Measurements from ENCODE around the gene OTOP1. TPM values are rescaled to one million over a fixed set of nuclear protein-coding genes. Genes with fewer than 3 reads are reported as not detected.
"Not testable (repeated sequence)": the region's sequence is repeated elsewhere in the genome, so short reads cannot be mapped to it uniquely, and the experiment has no call there.

Gene OTOP1
- total RNA-seq, 1 donor from 2014 or later = not detected

GRCh38 chr4:4227510-4228355 is 1.0 kb upstream of the OTOP1 start:
- Histone ChIP-seq H3K27me3 (peaks cover 40% of the 10 kb centered on the region), H3K4me3 (no peak overlapping the region), H3K27ac (no peak overlapping the region), H3K4me1 (no peaks in the 10 kb centered on the region), H3K36me3 (no peaks in the 10 kb centered on the region), H3K9me3 (no peaks in the 10 kb centered on the region)
- TF ChIP-seq CTCF (IDR thresholded peaks at IDR 0.05) = no peak
- ATAC-seq (no peak), DNase-seq (no peak)
- intact Hi-C loops (cut with DNase I) = no loop called here

DNA sequence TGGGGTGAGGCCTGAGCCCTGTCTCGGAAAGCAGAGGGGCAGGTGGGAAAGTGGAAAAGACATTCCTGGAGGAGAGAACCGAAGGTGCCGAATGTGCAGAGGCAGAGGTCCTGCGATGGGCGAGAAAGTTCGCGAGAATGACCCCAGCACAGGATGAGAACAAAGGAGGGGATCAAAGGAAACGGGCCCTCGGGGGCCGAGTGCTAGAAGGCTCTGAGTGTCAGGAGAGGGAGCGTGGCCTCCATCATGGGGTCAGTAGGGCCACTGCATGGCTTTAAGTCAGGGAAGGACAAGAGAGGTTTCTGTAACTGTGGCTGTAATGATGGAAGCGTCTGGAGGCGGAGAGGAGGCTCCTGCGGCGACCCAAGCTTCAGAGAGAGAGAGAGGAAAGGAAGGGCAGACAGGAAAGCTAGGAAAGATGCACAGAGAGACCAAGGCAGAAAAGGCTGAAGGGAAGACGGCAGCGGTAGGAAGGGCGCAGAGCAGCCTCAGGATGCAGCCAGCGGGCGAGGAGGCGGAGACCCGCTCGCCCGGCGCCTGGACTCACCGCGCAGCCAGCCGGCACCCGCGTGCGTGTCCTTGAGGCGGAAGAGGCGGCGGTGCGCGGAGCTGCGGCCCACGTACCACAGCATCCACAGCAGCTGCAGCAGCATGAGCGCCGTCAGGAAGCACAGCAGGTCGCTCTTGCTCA is 669 bp downstream of the OTOP1 start:
- Histone ChIP-seq H3K4me3 (no peak overlapping the region), H3K27me3 (peaks cover 50% of the 10 kb centered on the region), H3K27ac (no peak overlapping the region), H3K36me3 (no peaks in the 10 kb centered on the region), H3K4me1 (no peaks in the 10 kb centered on the region), H3K9me3 (no peaks in the 10 kb centered on the region)
- DNase-seq (no peak), ATAC-seq (no peak)
- intact Hi-C loops (cut with DNase I) = no loop called here
- TF ChIP-seq CTCF (IDR thresholded peaks at IDR 0.05) = no peak

GRCh38 chr4:4217113-4217512 is 9.6 kb downstream of the OTOP1 start:
- TF ChIP-seq CTCF (IDR thresholded peaks at IDR 0.05) = no peak
- no peaks in the 10 kb centered on the region for H3K4me1 ChIP-seq
- no peaks in the 10 kb centered on the region for H3K36me3 ChIP-seq
- no peak overlapping the region for H3K27ac ChIP-seq
- ATAC-seq (no peak), DNase-seq (no peak)
- H3K9me3 ChIP-seq = no peaks in the 10 kb centered on the region
- intact Hi-C loops (cut with DNase I) = no loop called here
- peaks cover 17% of the 10 kb centered on the region for H3K27me3 ChIP-seq
- H3K4me3 ChIP-seq = no peak overlapping the region

GRCh38 chr4:4216648-4217047 is 10.1 kb downstream of the OTOP1 start:
- no peak for DNase-seq
- intact Hi-C loops (cut with DNase I) = no loop called here
- Histone ChIP-seq H3K27me3 (peaks cover 13% of the 10 kb centered on the region), H3K27ac (no peak overlapping the region), H3K36me3 (no peaks in the 10 kb centered on the region), H3K4me3 (no peak overlapping the region), H3K4me1 (no peaks in the 10 kb centered on the region), H3K9me3 (no peaks in the 10 kb centered on the region)
- TF ChIP-seq CTCF (IDR thresholded peaks at IDR 0.05) = no peak
- ATAC-seq = no peak

GRCh38 chr4:4213674-4214073 is 13.1 kb downstream of the OTOP1 start:
- ATAC-seq, DNase-seq: not testable (repeated sequence)

DNA sequence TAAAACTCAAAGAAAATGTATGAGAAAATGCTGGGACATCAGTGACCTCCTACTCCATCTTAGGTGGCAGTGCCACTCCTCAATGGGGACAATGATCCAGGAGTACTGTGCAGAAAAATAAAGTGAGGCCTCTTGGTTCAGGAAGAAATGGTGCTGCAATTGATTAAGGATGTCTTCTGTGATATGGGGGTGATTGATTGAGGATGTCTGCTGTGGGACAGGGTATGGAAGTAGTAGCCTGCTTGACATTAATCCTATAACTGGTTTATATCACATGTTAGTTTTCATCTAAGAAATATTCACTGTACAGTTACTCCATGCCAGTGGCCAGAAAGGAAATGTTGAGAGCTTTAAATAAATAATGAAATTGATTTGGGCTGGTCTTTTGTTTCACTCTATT is 20.5 kb downstream of the OTOP1 start:
- H3K9me3 ChIP-seq = no peaks in the 10 kb centered on the region
- ATAC-seq (no peak), DNase-seq (no peak)
- intact Hi-C loops (cut with DNase I) = no loop called here
- no peak for TF ChIP-seq CTCF (IDR thresholded peaks at IDR 0.05)
- no peaks in the 10 kb centered on the region for H3K4me1 ChIP-seq
- no peak overlapping the region for H3K27ac ChIP-seq
- no peak overlapping the region for H3K4me3 ChIP-seq
- H3K27me3 ChIP-seq = peaks cover 13% of the 10 kb centered on the region
- no peaks in the 10 kb centered on the region for H3K36me3 ChIP-seq

More at GRCh38 chr4:4213674-4214073, 13.1 kb downstream of the OTOP1 start:
- H3K27ac ChIP-seq; H3K27me3 ChIP-seq; intact Hi-C loops (cut with DNase I); H3K4me3 ChIP-seq; H3K9me3 ChIP-seq; H3K36me3 ChIP-seq; H3K4me1 ChIP-seq: not testable (repeated sequence)
